Smooth muscle cell (in vitro differentiated cells): ENCODE results near the gene ALKBH5. TPM values are rescaled to one million over a fixed set of nuclear protein-coding genes. Genes with fewer than 3 reads are reported as not detected.

Experiments used
- DNase-seq: peaks from one replicate; lab custom pipeline; 2025; ENCODE audit not compliant: unreplicated experiment; lab: John Stamatoyannopoulos, UW
- H2AFZ ChIP-seq: fragments of 200-600 bp; sonication (generic); 2 replicates; pipeline ENCODE4 v1.6.0; 2016; ENCODE audit warnings: antibody characterized with exemption, low read depth, mild to moderate bottlenecking
- H3F3A ChIP-seq: fragments of 200-600 bp; sonication (generic); 2 replicates; pipeline ENCODE4 v1.6.0; 2017; ENCODE audit warnings: antibody characterized with exemption, low read depth
- H3K27ac ChIP-seq: fragments of 200-600 bp; sonication (generic); 2 replicates; pipeline ENCODE4 v1.5.1; 2016; ENCODE audit warnings: low read depth, mild to moderate bottlenecking
- H3K27me3 ChIP-seq: fragments of 200-600 bp; sonication (generic); 2 replicates; pipeline ENCODE4 v1.6.1; 2016; ENCODE audit warnings: low read depth, mild to moderate bottlenecking
- H3K36me3 ChIP-seq: fragments of 200-600 bp; sonication (generic); 2 replicates; pipeline ENCODE4 v1.5.1; 2016; ENCODE audit warnings: low read depth
- H3K4me1 ChIP-seq: fragments of 200-600 bp; sonication (generic); 2 replicates; pipeline ENCODE4 v1.5.1; 2016; ENCODE audit warnings: low read depth
- H3K4me2 ChIP-seq: fragments of 200-600 bp; sonication (generic); 2 replicates; pipeline ENCODE4 v1.6.0; 2016; ENCODE audit warnings: mild to moderate bottlenecking
- H3K4me3 ChIP-seq: fragments of 200-600 bp; sonication (generic); 2 replicates; pipeline ENCODE4 v1.5.1; 2016; ENCODE audit warnings: mild to moderate bottlenecking
- H3K79me2 ChIP-seq: fragments of 200-600 bp; sonication (generic); 2 replicates; pipeline ENCODE4 v1.6.0; 2016; ENCODE audit warnings: low read depth, mild to moderate bottlenecking
- H3K9ac ChIP-seq: fragments of 200-600 bp; sonication (generic); 2 replicates; pipeline ENCODE4 v1.6.0; 2016; ENCODE audit warnings: low read depth
- H3K9me3 ChIP-seq: fragments of 200-600 bp; sonication (generic); replicated peaks from 2 replicates; pipeline ENCODE4 v1.5.1; 2016; ENCODE audit warnings: low read depth
- H4K20me1 ChIP-seq: fragments of 200-600 bp; sonication (generic); 2 replicates; pipeline ENCODE4 v1.6.0; 2016; ENCODE audit warnings: low read depth
- WGBS: methylation state at CpG from one replicate; pipeline ENCODE4 v1.1.7; 2016; ENCODE audit warnings: low lambda C conversion rate; 5-methylcytosine and 5-hydroxymethylcytosine counted together
- polyA plus RNA-seq: library from polyadenylated mRNA; unstranded; fragments of >200 nt; fragmentation: Nextera tagmentation; extraction: Ambion mirVana; gene quantifications from 2 replicates; pipeline ENCODE4 v1.2.1, GENCODE V29; 2016
- total RNA-seq: library from RNA; depleted of rRNA; stranded (reverse); fragments of >200 nt; gene quantifications from 2 replicates; pipeline ENCODE4 v1.2.3, GENCODE V29; 2014
- TF ChIP-seq, protein P1 (sequence below): fragments of 200-600 bp; sonication (generic); IDR thresholded peaks from 2 replicates; pipeline ENCODE4 v1.5.1; 2017; ENCODE audit warnings: borderline replicate concordance, mild to moderate bottlenecking, antibody characterized with exemption; ENCODE audit not compliant: insufficient read depth, poor library complexity, severe bottlenecking

Gene ALKBH5
- total and polyA plus RNA-seq, 2 experiments from 2014 or later, result 93.1 to 119 TPM

DNA sequence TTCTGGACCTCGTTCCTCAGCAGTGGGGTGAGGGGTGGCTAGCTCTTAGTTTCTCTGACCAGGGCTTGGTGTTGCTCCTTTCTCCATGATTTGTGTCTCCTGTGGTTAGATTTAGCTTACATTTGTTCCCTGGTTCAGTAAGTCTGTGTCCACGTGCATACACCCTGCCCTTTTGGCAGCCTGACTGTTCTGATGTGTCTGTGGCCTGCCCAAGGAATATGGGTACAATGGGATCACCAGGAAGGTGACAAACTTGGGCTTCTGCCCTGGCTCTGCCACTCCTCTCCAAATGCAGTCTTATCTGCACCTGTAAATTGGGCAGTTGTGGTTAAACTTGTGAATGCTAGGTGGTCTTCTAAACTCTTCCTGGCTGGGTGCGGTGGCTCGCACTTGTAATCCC is 17.5 kb downstream of the ALKBH5 start:
- Histone ChIP-seq H3K4me2 (no peak overlapping the region), H3K36me3 (peaks cover 5% of the 10 kb centered on the region), H3K9ac (no peak overlapping the region), H2AFZ (no peak overlapping the region), H3K79me2 (peaks cover 84% of the 10 kb centered on the region), H3K4me1 (no peaks in the 10 kb centered on the region), H3K4me3 (no peak overlapping the region), H4K20me1 (peaks cover 100% of the 10 kb centered on the region), H3K27ac (no peak overlapping the region), H3K27me3 (no peaks in the 10 kb centered on the region), H3F3A (no peaks in the 10 kb centered on the region), H3K9me3 (no peaks in the 10 kb centered on the region)
- no peak for DNase-seq
- TF ChIP-seq, protein P1, sequence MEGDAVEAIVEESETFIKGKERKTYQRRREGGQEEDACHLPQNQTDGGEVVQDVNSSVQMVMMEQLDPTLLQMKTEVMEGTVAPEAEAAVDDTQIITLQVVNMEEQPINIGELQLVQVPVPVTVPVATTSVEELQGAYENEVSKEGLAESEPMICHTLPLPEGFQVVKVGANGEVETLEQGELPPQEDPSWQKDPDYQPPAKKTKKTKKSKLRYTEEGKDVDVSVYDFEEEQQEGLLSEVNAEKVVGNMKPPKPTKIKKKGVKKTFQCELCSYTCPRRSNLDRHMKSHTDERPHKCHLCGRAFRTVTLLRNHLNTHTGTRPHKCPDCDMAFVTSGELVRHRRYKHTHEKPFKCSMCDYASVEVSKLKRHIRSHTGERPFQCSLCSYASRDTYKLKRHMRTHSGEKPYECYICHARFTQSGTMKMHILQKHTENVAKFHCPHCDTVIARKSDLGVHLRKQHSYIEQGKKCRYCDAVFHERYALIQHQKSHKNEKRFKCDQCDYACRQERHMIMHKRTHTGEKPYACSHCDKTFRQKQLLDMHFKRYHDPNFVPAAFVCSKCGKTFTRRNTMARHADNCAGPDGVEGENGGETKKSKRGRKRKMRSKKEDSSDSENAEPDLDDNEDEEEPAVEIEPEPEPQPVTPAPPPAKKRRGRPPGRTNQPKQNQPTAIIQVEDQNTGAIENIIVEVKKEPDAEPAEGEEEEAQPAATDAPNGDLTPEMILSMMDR, result no peak
- 99% methylated on average over 4 of the region's 4 CpGs for WGBS

DNA sequence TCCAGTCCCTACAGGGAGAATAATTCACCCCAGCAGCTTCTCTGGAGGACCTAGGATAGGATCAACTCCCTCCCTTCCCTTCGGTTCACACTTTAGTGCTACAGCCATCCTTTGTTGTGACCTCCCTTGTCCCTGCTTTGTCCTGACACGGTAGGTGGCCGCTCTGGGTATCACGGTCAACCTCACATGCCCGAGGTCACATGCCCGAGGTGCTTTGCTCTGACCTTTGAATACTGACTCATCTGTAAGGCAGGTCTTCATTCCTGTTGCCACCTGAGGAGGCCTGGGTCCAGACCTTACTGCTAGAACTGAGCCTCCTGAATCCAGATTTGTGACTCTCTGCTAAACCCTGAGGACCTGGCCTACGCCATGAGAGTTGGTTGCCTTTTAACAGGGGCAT is 19.7 kb downstream of the ALKBH5 start:
- peaks cover 100% of the 10 kb centered on the region for H4K20me1 ChIP-seq
- H3K4me1 ChIP-seq, result no peaks in the 10 kb centered on the region
- H3K4me2 ChIP-seq, result no peak overlapping the region
- H3K4me3 ChIP-seq, result no peak overlapping the region
- no peak overlapping the region for H3K9ac ChIP-seq
- no peak overlapping the region for H2AFZ ChIP-seq
- peaks cover 66% of the 10 kb centered on the region for H3K79me2 ChIP-seq
- no peaks in the 10 kb centered on the region for H3K9me3 ChIP-seq
- no peak overlapping the region for H3K27ac ChIP-seq
- TF ChIP-seq, protein P1, result no peak
- WGBS, result 75% methylated on average over 7 of the region's 7 CpGs
- no peak for DNase-seq
- H3K27me3 ChIP-seq, result no peaks in the 10 kb centered on the region
- H3F3A ChIP-seq, result no peaks in the 10 kb centered on the region
- no peaks in the 10 kb centered on the region for H3K36me3 ChIP-seq

DNA sequence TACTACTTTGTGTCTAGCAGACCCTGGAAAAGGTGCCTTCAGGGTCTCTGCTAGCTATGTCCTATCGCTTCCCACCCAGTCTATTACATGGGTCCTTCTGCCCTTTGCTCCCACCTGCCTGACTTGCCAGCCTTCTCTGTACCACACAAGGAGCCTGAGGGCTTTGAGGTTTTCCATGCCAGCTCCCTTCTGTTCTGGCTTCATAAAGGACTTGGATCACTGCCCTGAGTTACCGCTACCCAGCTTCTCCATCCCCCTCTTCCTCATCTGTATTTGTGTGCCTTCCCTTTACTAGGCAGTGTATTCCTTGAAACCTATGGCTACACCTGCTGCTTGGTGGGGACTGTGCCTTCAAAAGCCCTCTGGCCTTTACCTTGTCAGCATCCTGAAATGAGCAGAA is 22.2 kb downstream of the ALKBH5 start:
- Histone ChIP-seq H3K27ac (no peak overlapping the region), H3F3A (peaks cover 6% of the 10 kb centered on the region), H3K4me1 (no peaks in the 10 kb centered on the region), H3K9me3 (no peaks in the 10 kb centered on the region), H4K20me1 (peaks cover 100% of the 10 kb centered on the region), H3K79me2 (peaks cover 40% of the 10 kb centered on the region), H3K27me3 (no peaks in the 10 kb centered on the region), H3K9ac (no peak overlapping the region), H3K4me3 (no peak overlapping the region), H3K36me3 (no peaks in the 10 kb centered on the region), H2AFZ (no peak overlapping the region), H3K4me2 (no peak overlapping the region)
- WGBS, result 100% methylated on average over 2 of the region's 2 CpGs
- TF ChIP-seq, protein P1, result no peak
- DNase-seq, result no peak

DNA sequence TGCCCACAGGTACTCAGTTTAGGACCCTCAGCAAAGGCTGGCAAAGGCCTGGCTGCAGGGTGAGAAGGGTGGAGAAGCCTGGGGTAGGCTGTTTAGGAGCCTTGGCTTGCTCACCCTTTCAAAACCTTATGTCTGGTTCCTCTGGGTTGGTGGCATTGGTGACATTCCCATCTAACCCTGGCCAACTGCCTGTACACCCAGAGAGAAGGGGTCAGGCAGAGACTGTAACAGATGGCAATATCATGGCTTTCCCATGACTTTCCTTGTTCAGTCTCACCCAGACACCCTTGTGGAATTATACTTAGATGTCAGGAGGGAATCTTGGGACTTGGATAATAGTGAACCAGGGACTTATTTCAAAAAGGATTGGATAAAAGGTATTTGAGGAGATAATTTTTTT is 23.3 kb downstream of the ALKBH5 start:
- no peaks in the 10 kb centered on the region for H3K36me3 ChIP-seq
- H3K9ac ChIP-seq, result no peak overlapping the region
- peaks cover 90% of the 10 kb centered on the region for H4K20me1 ChIP-seq
- H3K4me3 ChIP-seq, result no peak overlapping the region
- no peaks in the 10 kb centered on the region for H3K27me3 ChIP-seq
- no peaks in the 10 kb centered on the region for H3K4me1 ChIP-seq
- TF ChIP-seq, protein P1, result no peak
- H3F3A ChIP-seq, result peaks cover 6% of the 10 kb centered on the region
- H3K4me2 ChIP-seq, result no peak overlapping the region
- H3K79me2 ChIP-seq, result peaks cover 29% of the 10 kb centered on the region
- H3K9me3 ChIP-seq, result no peaks in the 10 kb centered on the region
- no peak overlapping the region for H2AFZ ChIP-seq
- H3K27ac ChIP-seq, result no peak overlapping the region
- no peak for DNase-seq
